ENCODE results near the gene MMP25.

Gene MMP25

DNA sequence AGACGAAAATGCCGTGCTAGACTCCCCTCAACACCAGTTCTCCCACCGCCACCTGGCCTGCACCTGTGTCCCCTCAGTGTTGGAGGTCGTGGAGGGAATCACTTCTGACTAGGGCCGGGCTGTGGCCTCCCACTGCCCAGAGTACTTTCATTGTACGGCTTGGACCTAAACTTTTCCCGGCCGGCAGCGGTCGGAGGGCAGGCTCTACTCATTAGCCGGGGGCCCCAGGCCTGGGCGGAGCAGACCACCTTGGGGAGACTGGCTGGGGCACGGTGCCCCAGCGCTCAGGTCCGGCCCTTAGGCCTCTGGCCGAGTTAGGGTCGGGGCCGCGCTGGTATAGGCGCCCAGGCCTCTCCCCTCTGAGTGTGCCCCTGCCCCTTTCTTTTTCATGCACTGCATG lies 29.0 kb upstream of the MMP25 start:
- DNase-seq = no peak

DNA sequence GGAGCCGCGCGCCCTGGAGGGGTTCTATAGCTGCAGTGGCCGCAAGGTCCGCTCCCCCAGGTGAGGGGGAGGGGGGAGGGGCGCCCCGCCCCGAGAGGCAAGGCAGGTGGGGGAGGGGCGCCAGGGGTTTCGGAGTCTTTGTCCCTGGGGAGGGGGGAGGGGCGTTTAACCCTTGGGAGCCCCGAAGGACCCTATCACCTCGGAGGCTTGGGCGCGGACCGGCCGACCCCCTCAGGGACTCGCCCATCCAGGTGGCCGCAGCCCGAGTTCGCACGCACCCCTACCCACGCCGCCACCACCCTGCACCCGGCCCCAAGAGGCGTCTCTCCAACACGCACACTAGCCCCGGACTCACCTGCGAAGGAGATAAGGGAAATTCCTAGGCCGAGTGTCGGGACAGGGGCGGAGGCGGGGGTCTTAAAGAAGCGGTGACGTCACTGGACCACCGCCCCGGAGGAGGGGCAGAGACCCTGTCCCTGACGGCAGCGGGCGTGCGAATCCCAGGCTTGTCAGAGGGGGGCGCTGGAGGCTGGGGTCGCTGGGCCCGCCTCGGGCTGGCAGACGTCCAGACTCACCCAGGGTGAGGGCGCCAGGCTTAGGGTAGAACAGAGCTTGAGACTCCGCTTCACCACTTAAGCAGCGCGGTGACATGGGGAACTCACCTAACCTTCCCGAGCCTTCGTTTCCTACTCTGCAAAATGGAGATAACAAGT lies 28.4 kb upstream of the MMP25 start, which contains the start of gene CLDN6:
Gene CLDN6, minus strand, starts transcription at position 390 of the 713 bp plus-strand sequence. CDS start 2,162 bp downstream, outside the sequence.
- DNase-seq = peak; percentile 13

DNA sequence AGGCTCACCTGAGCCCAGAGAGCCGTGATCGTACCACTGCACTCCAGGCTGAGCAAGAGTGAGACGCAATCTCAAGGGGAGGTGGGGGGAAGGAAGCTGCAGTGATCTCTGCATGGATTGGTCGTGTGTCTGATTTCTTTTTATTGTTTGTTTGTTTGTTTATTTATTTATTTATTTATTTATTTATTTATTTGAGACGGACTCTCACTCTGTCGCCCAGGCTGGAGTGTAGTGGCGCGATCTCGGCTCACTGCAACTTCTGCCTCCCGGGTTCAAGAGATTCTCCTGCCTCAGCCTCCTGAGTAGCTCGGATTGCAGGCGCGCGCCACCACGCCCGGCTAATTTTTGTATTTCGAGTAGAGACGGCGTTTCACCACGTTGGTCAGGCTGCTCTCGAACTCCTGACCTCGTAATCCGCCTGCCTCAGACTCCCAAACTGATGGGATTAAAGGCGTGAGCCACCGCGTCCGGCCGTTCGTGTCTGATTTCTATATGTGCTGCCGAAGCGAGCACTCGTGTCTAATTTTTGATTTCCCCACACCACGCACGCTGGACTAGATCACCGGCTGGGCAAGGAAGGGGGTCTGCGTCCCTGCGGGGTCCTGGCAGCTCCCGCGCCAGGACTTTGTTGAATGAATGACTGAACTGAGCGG lies 26.6 kb upstream of the MMP25 start:
- no peak for DNase-seq

DNA sequence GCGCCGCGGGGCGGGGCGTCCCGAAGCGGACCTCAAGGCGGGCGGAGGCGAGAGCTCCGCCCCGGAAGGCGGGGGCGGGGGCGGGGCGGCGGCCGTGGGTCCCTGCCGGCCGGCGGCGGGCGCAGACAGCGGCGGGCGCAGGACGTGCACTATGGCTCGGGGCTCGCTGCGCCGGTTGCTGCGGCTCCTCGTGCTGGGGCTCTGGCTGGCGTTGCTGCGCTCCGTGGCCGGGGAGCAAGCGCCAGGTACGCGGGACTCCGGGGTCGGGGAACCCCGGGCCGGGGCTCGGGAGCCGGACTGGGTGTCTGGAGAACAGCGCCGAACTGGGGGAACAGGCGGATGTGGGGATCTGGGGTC lies 26.1 kb upstream of the MMP25 start, which contains the start of gene TNFRSF12A:
Gene TNFRSF12A, plus strand, starts transcription at position 122 of the 357 bp plus-strand sequence. Its CDS starts 30 bp downstream, at position 152.
- no peak for DNase-seq

DNA sequence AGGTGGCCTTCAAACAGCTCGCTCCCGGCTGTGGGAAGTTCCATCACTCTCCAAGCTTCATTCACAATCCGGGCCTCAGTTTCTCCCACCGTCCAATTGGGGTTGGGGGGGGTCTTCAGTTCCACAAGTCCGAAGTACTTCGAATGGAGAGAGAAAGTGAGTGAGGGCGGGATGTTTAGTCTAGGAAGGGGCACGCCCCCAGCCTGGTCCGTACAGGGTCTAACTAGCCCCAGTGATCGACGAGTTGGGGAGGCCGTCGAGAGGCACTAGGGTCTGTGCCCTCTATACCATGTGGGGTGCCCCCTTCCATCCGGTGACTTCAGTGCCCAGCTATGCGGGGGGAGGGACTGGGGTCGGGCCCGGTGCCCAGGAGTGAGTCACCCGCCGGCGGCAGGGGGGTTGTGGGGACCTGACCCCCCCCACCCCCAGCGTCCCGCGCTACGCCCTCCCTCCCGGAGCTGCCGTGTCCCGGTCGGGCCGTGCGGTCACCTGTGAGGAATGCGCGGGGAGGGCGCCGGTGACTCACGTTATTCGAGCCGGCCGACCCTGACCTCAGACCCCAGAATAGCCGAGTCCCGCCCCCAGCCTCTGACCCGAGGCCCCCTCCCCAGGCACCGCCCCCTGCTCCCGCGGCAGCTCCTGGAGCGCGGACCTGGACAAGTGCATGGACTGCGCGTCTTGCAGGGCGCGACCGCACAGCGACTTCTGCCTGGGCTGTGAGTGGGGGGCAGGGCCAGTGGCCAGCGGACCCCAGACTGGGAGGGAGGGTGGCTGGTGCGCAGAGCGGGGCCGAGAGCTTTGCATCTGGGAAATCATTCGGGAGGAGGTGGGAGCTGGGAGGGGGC lies 25.5 kb upstream of the MMP25 start:
- DNase-seq = no peak

DNA sequence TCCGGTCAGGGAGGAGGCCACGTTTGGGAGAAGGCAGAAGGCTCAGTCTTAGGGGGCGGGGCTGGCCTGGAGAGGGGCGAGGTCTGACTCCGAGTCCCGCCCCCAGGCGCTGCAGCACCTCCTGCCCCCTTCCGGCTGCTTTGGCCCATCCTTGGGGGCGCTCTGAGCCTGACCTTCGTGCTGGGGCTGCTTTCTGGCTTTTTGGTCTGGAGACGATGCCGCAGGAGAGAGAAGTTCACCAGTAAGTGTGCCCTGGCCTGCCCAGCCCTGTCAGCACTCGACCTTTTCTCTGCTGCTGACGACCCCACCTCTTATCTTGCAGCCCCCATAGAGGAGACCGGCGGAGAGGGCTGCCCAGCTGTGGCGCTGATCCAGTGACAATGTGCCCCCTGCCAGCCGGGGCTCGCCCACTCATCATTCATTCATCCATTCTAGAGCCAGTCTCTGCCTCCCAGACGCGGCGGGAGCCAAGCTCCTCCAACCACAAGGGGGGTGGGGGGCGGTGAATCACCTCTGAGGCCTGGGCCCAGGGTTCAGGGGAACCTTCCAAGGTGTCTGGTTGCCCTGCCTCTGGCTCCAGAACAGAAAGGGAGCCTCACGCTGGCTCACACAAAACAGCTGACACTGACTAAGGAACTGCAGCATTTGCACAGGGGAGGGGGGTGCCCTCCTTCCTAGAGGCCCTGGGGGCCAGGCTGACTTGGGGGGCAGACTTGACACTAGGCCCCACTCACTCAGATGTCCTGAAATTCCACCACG lies 24.7 kb upstream of the MMP25 start:
- peak; percentile 23 for DNase-seq

DNA sequence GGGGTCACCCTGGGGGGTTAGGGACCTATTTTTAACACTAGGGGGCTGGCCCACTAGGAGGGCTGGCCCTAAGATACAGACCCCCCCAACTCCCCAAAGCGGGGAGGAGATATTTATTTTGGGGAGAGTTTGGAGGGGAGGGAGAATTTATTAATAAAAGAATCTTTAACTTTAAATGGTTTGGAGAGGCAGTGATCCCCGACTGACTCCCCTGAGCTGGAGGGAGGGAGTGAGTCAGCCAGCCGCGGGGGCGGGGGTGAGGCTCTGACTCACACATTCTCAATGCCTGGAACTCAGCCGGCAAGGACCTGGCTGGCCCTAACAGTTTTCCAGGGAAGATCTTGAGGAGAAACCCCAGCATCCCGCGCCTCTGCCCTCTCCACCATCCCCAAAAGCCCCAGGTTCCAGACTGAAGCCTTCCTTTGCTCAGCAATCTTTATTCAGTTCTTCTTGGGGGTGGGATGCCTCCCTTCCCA lies 24.1 kb upstream of the MMP25 start:
- DNase-seq = no peak

DNA sequence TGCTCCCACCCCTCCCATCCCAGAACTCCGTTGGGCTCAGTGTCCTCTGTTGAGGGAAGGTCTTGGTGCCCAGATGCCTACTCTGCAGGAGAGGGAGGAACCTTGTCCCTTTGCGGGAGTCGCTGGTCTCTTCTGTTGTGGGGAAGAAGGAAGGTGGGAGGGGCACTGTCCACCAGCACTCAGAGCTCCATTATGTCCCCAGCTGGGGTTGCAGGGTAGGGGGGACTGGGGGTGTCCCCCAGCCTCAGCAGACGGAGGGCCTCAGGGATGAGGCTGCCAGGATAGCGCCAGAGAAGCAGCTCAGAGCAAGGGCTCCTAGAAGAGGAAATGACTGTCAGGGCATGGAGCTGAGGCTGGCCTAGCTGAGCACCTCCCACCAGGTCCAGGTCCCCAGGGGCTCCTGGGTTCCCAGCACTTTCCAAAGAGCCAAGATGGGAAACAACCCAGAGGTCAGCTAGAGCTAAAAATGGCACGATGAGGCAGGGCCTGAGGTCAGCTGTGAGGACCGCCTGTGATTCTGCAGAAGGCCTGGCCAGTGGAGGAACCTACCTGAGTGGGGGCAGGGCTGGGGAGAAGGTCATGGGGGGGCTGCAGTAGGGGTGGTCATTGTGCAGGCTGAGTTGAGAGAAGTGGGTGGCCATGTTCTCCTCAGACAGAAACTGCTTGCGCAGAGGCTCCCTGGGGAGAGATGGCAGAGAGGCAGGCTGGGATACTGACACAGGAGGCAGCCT lies 23.5 kb upstream of the MMP25 start:
- DNase-seq = no peak

DNA sequence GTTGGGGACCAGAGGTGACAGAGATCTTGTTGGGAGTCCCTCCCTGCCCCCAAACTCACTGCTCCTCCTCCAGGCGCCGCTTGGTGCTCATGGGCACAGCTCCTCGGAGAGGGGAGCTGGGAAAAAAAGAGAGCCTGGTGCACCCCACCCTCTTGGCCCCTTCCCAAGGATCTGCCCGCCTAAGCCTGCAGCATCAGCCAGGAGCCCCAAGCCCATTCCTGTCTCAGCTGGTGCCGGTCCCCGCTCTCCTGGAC lies 23.0 kb upstream of the MMP25 start:
- no peak for DNase-seq

DNA sequence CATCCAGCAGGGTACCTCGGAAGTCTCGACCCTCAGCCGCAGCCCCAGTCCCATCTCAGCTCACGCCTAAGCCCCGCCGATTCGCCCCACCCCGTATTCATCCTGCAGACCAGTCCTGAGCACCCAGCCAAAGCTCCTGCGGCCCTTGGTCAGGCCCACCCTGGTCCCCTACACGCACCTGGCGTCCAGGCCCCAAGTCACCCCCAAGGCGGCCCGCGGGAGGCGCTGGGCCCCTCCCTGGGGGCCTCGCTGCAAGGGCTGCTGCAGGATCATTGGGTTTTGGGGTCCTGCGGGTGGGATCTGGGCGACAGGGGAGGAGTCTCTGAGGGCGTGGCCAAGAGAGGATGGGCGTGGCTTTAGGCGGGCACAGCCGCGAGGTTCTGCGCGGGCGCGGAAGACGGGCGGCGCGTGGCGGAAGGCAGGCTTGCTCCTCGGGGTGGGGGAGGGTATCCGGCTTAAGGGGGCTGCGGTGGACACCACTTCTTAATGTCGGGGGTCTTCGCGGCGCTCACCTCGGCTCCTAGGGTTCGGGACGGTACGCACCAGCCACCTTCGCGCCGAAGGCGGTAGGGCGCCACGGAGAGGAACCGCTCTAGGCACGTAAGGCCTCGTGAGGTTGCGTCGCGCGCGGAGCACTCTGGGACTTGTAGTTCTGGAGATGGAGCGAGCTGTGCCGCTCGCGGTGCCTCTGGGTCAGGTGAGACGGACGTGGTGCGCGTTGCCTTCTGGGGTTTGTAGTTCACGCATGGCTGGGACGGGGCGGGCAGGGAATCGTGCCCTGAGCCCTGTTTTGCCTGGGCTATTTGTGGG lies 22.5 kb upstream of the MMP25 start, which contains the start of the genes HCFC1R1 and THOC6:
Gene HCFC1R1, minus strand, starts transcription at position 274 of the 810 bp plus-strand sequence. Its CDS starts 1 bp downstream, at position 273.
Gene THOC6, plus strand, starts transcription at position 367 of the 810 bp plus-strand sequence. Its CDS starts 292 bp downstream, at position 659.
- DNase-seq = peak; percentile 83

DNA sequence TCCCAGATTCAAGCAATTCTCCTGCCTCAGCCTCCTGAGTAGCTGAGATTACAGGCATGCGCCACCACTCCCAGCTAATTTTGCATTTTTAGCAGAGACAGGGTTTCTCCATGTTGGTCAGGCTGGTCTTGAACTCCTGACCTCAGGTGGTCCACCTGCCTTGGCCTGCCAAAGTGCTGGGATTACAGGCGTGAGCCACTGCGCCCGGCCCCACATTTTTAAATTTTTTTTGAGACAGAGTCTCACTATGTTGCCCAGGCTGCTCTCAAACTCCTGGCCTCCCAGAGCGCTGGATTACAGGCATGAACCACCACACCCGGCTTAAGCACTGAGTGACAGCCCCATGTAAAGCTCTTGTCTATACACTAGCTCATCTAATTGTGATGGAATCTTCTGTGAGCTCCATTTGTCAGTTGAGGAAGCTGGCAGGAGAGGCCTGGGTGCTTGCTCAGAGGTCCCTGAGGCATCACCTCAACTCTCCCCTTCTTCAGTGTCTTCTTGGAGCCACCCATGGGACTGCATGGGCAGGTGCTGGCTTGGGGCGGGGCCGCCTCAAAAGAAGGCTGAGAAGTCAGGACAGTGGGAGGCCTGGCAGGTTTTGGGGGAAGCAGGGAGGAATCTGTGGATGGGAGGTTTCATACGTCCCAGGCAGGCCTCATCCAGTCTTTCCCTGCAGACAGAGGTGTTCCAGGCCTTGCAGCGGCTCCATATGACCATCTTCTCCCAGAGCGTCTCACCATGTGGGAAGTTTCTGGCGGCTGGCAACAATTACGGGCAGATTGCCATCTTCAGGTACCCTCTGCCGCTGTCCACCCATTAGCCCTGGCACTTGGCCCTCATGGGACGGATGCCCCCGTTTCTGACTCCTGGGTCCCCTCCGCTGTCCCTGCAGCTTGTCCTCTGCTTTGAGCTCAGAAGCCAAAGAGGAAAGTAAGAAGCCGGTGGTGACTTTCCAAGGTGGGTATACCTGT lies 21.0 kb upstream of the MMP25 start:
- DNase-seq = no peak

DNA sequence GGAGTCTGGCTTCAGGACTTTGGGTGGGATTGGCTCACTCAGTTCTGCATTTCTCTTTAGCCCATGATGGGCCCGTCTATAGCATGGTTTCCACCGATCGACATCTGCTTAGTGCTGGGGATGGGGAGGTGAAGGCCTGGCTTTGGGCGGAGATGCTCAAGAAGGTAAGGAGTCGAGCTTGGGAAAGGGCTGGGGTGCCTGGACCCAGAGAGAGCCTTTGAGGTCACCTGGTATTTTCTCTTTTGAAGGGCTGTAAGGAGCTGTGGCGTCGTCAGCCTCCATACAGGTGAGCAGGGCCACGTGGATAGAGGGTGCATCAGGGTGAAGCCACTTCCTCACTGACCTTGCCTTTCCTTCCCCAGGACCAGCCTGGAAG lies 20.4 kb upstream of the MMP25 start:
- no peak for DNase-seq

DNA sequence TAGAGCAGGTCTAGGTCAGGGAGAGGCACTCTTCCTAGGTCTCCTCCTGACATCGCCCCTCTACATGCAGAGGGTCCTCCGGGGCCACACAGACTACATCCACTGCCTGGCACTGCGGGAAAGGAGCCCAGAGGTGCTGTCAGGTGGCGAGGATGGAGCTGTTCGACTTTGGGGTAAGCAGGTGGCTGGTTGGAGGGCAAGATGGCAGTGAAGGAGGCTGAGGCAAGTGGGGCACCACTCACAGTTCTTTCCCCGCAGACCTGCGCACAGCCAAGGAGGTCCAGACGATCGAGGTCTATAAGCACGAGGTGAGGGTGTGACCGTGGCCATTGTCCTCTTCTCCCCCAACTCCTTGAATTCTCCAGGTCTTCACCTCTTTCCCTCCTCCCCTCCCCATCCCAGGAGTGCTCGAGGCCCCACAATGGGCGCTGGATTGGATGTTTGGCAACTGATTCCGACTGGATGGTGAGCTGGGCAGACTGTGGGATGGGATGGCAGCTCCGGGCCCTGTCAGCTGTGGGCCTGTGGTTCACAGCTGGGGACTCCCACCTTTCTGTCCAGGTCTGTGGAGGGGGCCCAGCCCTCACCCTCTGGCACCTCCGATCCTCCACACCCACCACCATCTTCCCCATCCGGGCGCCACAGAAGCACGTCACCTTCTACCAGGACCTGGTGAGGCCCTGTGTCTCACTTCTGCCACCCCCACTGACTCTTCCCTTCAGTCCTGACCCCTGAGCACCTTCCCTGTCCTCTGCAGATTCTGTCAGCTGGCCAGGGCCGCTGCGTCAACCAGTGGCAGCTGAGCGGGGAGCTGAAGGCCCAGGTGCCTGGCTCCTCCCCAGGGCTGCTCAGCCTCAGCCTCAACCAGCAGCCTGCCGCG lies 19.5 kb upstream of the MMP25 start:
- DNase-seq = no peak

DNA sequence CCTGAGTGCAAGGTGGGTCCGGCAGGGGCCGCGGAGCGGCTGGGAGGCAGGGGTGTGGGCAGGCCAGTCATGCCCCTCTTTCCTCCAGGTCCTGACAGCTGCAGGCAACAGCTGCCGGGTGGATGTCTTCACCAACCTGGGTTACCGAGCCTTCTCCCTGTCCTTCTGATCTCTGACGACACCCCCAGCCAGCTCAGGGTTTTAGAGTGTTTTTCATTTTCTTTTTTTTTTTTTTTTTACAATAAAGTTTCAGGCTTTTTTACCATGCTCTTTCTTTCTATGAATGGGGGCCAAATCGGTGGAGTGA lies 18.9 kb upstream of the MMP25 start:
- DNase-seq = no peak

DNA sequence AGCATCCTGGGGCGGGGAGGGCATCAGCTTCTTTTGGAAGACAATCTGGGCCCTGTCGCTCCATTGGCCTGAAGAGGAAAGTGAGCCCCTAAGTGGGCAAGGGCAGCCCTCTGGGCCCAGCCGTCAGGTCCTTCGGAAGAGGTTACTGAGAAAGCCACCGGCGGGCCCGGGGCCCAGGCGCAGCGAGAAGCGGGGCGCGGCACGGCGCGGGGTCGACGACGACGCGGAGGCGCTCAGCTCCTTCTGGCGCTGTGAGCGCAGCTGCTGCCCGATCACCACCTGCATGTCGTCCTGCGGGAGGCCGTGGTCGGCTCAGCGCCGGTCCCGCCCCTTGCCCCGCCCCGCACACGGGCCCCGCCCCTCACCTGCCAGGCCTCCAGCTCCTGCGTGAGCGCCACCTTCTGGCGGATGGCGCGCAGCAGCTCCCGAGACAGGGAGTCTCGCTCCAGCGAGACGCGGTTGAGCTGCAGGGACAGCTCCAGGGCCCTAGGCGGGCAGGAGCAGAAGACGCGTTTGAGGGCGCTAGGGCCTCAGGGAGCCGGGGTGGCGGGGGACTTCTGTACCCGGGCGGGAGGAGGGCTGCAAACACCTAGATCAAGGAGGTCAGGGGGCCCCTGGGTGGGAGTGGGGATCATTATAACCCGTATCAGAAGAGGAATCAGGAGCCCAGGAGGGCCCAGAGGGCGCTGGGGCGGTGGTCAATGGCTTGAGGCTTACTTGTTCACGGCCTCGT lies 18.2 kb upstream of the MMP25 start:
- peak; percentile 53 for DNase-seq

DNA sequence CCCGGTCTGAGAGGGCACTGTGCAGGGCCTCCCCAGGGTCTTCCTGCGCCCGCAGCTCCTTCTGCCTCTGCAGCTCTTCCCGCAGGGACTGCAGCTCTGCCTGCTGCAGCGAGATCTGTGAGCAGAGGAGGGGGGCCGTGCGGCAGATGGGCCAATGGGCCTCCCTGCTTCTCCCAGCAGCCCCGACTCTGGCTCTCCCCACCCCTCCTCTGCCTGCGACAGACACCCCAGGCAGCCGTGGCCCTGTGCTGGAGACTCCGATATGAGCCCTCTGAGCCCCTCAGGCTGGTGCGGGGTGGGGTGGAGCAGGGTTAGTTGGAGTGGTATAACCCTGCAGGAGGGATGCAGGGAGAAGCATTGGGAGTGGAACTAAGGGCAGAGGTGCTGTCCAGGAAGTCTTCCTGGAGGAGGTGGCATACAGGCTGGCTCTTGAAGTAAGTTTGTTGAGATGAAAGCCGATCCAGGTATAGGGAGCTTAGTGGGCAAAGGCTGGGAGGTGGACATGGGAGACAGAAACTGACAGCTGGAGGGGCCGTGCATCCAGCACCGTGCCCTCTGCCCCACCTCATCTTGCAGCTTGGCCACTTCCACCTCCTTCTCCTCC lies 17.5 kb upstream of the MMP25 start:
- DNase-seq = no peak

DNA sequence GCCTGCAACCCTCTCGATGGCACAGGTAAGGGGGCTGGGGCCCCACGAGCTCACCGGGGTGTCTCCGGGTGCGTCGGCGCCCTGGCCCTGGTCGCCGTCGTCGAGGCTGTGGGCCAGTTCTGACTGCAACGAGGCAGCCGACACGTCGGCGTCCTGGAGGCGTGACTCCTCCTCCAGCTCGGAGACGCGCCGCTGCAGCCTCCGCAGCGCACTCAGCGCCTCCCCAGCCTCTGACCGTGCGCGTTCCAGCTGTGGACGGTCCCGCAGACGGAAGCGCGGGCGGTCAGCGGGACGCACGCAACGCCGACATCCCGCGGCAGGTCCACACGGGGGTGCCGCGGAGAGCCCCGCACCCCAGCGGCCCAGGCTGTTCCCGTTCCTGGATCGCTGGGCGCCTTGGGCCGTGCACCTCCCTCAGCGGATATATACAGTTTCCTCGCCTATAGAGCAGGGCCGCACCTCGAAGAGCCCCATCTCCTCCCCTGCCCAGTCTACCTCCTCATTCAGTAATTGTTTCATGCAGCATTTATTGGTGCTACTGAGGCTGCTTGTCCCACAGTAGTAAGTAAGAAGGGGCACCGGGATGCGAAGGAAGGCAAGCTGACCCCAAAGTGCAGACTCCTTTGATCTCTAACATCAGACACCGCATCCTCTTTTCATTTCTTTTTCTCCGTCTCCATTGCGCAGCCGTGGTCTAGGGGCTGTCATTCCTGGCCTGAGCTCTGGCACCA lies 16.7 kb upstream of the MMP25 start:
- no peak for DNase-seq
